Panc1 (cell line): ENCODE results near the gene SCNN1G.

ENCODE experiments used
- CTCF ChIP-seq: fragments of 450-650 bp; IDR thresholded peaks from 2 replicates; pipeline ENCODE4 v1.5.1; 2017; ENCODE audit warnings: mild to moderate bottlenecking
- POLR2AphosphoS5 ChIP-seq: IDR thresholded peaks from 2 replicates; pipeline ENCODE4 v1.6.1; 2012; ENCODE audit warnings: mild to moderate bottlenecking, low read depth, low read length, moderate library complexity

DNA sequence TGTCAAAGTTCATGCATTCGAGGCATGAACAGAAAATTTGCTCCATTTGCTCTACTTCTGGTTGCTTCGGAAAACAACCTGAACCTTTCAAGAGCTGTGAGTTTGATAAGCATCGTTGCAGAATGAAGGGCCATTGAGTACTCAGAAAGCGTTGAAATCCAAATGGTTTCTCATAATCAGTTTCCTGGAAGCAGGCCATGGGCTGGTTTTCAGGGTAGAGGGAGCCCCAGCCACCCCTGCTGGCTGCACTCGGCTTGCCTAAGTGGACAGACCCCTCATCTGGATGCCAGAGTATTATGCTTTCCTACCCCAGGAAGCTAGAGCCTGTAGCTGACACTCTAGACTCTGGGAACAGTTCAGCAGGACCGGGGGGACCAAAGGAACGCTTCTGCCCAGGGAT is 24.4 kb downstream of the SCNN1G start:
- TF ChIP-seq CTCF = no peak
- no peak for TF ChIP-seq POLR2AphosphoS5
